IPS-18c (cell line): ENCODE results near the gene CDH13.

Source experiments
- H3K4me3 ChIP-seq: 2 replicates; pipeline ENCODE4 v1.7.0; 2013; ENCODE audit warnings: low read depth, mild to moderate bottlenecking, low read length, moderate library complexity; ENCODE audit not compliant: insufficient read depth
- H3K9me3 ChIP-seq: one replicate; pipeline ENCODE4 v1.6.1; 2013; ENCODE audit warnings: mild to moderate bottlenecking, low read length, moderate library complexity; ENCODE audit not compliant: control insufficient read depth, insufficient read depth

Gene CDH13

DNA sequence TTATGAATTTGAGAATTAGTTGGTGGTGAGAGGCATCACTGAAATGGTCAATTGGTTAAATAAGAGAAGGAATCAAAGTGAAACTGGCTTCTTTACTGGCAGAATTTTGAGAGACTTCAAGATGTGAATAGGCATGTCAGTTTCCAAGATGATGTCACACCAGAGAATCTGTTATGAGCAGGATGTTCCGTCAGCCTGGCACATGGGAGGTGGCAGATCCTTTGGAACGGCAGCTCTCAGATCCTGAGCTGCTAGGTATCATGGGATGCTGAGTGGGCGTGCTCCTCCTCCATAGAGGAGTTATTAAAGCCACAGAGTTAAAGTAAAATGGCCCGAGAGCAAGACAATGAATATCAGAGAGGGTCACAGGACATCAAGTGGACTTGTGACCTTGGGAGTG lies 736.8 kb downstream of the CDH13 start:
- H3K4me3 ChIP-seq, result no peak overlapping the region

DNA sequence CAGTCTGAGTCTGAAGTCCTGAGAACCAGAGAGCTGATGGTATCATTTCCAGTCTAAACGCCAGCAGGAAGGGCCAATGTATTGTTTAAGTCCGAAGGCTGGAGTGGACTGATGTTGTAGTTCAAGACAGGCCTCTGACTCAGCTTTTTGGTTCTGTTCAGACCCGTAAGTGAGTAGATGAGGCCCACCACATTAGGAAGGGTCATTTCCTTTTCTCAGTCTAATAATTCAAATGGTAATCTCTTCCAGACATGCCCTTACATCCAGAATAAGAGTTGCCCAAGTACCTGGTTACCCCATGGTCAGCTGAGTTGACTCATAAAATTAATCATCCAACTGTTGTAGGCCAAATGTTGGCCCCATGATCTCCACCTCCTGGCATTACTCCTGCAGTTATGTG lies 738.4 kb downstream of the CDH13 start:
- no peaks in the 10 kb centered on the region for H3K9me3 ChIP-seq
- no peak overlapping the region for H3K4me3 ChIP-seq

More for the DNA sequence above, 736.8 kb downstream of the CDH13 start:
- H3K9me3 ChIP-seq, result no peaks in the 10 kb centered on the region

DNA sequence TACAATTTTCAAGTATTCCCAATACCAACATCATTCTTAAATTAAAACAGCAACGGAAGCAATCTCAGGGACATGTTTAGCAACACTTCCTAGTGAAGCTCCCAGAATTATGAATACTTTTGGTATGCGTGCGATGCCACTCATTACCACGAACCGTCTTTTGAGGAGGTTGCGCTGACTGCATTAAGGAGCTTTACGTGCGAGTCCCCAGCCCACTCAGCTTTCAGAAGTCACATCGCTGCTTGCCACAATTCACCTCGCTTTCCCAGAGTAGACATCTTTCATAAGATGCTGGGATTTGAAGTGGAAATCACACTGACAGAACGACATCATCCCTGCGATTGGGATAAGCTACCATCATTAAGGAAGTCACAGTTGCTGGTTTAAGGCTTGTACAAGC lies 739.5 kb downstream of the CDH13 start:
- H3K4me3 ChIP-seq, result no peak overlapping the region
- H3K9me3 ChIP-seq, result no peaks in the 10 kb centered on the region

DNA sequence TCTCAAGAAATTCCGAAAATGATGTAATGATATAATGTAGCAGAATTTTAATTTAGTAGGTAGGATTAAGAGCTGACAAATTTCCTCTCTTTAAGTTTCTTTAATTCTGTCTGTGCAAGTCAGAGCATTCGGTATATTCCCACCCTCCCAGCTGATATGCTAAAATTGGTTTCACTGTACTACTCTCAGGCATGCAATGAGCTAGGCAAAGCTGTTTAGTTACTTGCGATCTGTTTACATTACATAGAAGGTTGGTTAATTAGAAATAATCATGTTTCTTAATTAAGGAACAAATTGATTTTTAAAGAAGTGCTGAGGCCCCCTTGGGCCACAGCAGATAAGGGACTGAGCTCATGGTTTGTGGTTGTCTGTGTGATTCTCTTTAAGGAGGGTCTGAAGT lies 748.2 kb downstream of the CDH13 start:
- peaks cover 2% of the 10 kb centered on the region for H3K9me3 ChIP-seq
- H3K4me3 ChIP-seq, result no peak overlapping the region

DNA sequence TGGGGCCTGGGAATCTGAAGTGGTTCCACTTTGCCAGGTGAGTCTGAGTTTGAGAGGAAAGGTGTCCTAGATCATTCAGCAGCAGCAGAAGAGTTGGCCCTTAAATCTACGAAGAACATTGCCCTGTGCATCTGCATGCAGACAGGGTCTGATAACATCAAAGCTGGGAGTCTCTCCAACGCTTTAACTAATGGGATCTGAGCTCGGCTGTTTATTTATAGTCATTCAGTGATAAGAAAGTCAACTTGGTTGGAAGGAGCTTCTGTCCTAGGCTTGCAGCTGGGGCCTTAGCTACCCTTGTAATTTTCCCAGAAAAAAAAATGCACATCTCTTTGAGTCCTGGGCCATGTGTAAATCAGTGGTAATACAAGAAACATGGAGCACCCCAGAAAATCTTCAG lies 763.0 kb downstream of the CDH13 start:
- Histone ChIP-seq H3K9me3 (no peaks in the 10 kb centered on the region), H3K4me3 (no peak overlapping the region)

DNA sequence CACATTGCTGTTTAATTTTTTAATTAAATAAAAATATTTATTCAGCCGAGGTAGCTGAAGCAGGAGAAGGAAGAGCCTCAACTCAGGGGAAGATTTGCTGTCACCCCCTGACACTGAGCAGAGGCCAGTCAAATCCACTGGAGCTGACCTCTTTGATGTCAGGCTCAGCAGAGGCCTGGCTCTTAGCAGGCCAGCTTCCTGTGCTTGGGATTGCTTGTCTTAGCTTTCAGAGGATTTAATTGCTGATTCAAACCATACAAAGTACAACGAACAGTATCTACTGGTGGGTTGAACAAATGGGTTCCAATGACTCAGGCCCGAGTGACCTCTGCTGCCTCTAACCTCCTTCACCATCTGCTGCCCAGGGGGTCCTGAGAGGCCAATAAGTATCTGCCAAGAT lies 764.0 kb downstream of the CDH13 start:
- H3K4me3 ChIP-seq, result no peak overlapping the region
- H3K9me3 ChIP-seq, result no peaks in the 10 kb centered on the region

DNA sequence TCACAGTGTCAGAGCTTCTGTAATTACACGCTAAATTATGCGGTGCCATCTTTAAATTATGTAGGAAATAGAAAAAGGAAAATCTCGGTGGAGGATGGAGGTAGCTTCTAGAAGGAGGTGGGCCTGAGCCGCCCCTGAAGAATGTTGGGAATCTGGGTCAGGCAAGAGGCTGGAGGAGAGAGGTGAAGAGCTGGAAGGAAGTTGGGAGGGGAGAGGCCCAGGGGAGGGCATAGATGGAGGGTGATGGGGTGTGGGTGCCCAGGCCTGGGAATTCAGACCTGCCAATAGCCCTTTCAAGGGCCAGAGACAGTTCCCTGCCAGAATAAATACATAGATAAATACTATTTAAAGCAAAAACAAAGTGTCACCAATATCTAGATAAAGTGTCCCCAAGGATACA lies 766.0 kb downstream of the CDH13 start:
- no peaks in the 10 kb centered on the region for H3K9me3 ChIP-seq
- no peak overlapping the region for H3K4me3 ChIP-seq

DNA sequence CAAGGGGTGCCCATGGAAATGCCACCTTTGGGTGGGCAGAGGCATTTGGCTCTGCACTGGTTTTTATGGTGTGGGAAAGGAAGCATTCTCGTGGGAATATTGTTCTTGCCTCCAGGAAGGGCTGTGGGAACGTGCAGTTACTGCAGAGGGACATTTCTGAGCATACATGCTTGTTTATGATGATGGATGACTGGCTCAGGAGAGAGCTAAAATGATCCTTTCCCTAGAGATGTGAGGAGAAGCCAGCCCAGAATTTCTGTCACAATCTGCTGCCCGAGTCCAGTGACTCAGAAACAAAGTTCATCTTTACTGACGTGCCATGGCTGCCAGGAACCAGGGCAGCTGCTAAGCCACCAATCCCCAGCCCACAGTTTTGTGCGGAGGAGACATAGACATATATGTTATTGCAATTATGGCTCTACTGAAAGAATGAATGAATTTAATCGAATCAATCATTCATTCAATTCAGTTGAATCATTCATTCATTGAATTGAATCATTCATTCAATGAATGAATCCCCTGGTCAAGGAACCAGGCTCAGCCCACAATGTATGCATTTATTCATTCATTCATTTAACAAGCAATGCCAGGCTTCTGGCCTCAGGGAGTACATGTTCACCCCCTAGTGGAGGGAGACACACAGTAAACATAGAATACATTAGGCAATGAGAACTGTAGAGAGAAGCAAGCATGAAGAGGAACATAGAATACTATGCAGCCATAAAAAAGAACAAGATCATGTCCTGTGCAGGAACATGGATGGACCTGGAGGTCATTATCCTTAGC lies 766.6 kb downstream of the CDH13 start:
- Histone ChIP-seq H3K9me3 (no peaks in the 10 kb centered on the region), H3K4me3 (no peak overlapping the region)

DNA sequence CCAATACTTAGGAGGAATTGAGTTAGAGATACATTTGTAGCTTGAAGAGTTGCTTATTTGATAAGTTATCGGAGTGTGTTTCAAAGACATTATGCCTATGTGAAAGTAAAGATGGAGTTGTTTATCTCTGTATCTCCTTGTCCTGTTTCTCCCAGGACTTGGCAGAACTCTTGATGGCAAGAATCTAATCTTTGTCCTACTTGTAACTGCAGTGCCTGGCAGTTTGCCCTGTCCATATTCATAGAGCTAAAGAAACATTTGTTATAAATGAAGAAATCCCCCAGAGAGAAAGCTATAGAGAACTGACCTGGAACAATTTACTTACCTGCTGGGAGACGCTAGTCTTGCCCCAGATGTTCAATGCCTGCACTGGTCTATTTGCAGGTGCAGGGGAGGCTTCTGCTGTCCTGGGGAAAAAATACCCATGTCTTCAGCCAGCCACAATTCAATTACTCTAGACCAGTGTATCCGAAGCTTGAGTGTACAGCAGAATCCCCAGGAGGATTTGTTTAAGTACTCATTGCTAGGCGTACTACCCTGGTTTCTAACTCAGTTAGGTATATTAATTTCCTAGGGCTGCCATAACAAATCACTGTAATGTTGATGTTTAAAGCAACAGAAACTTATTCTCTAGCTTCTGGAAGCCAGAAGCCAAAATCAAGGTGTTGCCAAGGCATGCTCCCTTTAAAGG lies 771.0 kb downstream of the CDH13 start:
- H3K9me3 ChIP-seq, result no peaks in the 10 kb centered on the region
- no peak overlapping the region for H3K4me3 ChIP-seq

DNA sequence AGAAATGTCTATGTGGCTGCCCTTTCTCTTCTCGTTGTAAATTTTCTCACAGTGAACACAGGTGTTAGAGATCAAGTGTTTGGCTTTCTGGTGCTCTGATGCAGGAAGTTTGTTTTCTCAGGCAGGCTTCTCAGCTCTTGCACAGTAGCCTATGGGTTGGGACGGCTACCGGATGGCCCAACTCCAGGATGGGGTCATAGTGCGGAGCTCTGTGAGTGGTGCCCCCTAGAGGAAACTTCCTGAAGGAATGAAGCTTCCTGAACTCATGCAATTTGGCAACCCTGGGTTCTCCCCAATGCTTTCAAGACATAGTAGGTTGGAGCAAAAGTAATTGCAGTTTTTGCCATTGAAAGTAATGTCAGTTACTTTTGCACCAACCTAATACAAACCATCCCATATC lies 773.5 kb downstream of the CDH13 start:
- Histone ChIP-seq H3K9me3 (no peaks in the 10 kb centered on the region), H3K4me3 (no peak overlapping the region)

DNA sequence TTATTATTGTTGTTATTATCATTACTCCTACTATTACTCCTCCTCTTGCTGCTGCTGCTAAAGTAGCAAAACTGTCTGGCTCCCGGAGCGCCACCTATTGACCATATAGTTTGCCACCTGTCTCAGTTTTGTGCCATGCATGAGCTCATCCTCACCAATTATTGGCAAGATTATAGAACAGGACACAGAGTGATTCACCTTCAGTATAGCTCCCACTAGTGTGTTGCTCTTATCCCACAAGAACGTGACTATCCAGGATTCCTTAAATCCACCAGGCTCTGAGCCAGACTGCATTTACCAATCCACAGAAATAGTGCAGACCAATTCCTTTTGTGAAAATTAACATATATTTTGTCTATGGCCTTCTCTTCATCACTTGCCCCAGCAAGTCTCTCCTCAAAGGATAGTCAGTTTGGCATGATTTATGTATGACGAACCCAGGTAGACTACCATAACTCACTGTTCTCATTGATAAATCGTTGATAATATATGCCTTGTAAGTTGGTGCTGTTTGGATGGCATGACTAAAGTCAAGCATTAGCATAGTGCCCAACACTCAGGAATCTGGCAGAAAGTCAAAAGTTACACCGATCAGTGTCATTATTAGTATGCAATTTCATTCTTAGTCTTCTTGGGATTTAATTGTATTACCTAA lies 775.5 kb downstream of the CDH13 start:
- Histone ChIP-seq H3K9me3 (no peaks in the 10 kb centered on the region), H3K4me3 (no peak overlapping the region)

DNA sequence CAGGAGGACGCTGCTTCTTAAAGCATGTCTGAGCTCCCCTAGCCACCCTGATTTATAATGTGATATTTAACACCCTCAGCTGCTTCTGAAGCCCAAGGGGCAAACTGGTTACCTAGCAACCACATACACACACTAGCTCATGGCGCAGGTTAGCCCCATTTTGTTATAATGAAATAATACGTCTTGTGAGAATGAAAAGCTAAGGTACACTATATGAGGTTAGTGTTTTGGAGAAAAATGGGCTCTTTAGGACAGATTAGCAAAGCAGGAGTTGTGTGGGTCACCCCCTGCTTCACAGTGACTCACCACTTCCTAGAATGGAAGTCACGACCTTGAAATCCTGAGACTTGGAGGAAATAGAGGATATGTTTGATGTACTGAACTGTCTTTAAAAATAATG lies 776.2 kb downstream of the CDH13 start:
- Histone ChIP-seq H3K9me3 (no peaks in the 10 kb centered on the region), H3K4me3 (no peak overlapping the region)

DNA sequence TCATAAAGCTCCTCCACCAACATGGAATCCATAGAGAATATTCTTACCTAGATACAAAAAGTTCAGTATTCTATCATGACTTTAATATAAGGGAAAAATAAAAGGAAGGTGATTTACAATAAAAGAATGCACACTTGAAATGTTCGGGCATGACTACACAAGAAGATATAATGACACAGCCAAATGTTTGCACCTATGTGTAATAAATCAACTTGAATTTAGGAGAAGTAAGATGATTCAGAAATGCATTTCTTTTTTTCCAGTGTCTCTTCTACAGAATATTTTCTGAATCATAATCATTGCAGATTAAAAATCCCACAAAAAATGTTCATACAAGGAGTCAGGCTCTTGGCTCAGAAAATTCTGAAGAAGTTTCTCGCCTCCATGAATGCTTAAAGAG lies 777.0 kb downstream of the CDH13 start:
- Histone ChIP-seq H3K4me3 (no peak overlapping the region), H3K9me3 (no peaks in the 10 kb centered on the region)

DNA sequence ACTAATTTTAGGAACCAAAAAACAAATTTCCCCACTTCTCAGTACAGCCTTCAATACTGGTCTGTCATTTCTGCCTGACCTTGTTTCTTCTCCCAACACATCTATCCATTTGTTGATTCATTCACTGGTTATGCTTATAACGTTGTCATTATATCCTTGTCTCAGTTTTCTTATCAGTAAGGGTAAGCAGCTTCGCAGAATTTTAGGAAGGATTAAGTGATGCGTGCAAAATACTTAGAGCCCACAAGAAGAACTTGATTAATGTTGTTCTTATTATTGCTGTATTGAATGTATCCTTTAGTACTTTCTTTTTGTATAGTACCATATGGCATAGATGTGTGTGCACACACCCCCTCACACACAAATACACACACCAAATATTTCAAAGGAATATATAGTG lies 777.5 kb downstream of the CDH13 start:
- H3K9me3 ChIP-seq, result no peaks in the 10 kb centered on the region
- no peak overlapping the region for H3K4me3 ChIP-seq

DNA sequence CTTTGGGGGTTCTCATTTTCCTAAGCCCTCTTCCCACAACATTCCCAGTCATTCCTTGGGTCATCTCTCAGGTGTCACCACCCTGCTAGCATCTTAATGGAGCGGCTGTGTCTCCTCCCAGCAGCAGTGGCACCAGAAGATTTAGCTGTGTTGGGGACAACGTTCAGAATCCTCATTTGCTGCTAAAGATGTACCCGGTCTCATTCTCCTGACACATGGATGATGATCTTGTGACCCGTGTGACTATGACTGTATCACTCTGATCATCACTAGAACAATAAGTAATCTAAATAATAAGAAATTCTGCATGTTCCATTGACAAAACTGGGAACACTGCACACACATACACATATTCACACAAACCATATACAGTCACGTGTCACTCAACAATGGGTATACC lies 781.2 kb downstream of the CDH13 start:
- no peak overlapping the region for H3K4me3 ChIP-seq

DNA sequence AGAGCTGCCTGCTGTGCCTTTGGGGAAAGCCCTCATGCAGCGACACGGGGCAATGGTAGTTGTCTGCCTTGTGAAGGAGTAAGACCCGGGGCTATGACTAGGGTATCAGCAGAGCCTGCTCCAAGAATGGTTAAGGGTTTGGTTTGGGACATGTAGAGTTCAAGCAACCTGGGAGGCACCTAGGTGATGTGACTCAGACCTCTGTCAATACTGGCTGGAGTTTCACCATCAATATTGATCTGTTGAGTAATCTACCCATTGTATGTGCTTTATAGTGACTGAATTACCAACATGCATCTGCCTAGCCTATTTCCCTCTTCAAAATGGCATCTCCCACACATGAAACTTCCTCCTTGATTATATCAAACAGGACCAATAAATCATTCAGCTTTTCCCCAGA lies 782.6 kb downstream of the CDH13 start:
- H3K9me3 ChIP-seq, result peaks cover 2% of the 10 kb centered on the region

More for the DNA sequence above, 781.2 kb downstream of the CDH13 start:
- peaks cover 2% of the 10 kb centered on the region for H3K9me3 ChIP-seq

DNA sequence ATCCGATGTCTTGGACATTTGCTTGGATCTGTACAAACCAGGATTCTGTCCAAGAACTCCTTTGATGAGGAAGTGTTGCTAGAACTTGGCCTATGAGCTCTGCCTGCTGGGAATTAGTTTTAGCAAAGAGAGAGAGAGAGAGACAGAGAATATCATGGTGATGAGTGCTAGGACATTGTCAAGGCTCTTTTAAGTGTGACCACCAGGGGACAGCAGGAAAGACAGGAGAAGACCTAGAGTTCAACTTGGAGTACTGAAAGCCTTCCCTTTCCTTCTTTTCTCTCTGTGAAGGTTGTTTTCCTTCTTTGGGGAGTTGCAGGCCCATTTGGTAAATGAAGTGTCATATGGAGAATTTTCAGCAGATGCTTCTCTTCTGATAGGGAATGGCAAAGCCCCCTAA lies 791.8 kb downstream of the CDH13 start:
- H3K4me3 ChIP-seq, result no peak overlapping the region
- no peaks in the 10 kb centered on the region for H3K9me3 ChIP-seq

More for the DNA sequence above, 782.6 kb downstream of the CDH13 start:
- no peak overlapping the region for H3K4me3 ChIP-seq

DNA sequence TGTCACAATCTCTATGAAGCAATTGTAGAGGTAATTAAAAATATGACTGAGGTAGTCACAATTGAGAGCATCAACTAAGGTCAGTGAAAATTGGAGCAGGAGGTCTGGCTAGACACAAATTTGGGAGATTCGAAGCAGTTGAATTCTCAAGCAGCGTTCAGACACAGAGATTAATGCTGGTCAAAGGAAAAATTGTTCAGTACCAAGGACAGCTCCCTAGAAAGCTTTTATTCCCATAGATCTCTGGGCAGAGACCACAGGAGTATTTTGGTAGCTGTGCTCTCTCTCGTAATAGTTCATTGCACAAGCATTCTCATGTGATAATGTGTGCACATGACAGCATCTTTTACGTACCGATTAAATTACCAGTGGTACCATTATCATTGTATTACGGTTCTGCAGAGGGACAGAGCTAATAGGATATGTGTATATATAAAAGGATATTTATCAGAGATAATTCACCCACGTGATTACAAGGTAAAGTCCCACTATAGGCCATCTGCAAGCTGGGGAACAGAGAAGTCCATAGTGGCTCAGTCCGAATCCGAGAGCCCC lies 793.5 kb downstream of the CDH13 start:
- H3K9me3 ChIP-seq, result no peaks in the 10 kb centered on the region
- no peak overlapping the region for H3K4me3 ChIP-seq
